AG09309 (cell line): Measurements from ENCODE around the gene GPHN.

ENCODE experiments used
- DNase-seq: peaks from one replicate; pipeline ENCODE4 v3.0.0-alpha.2; 2010; ENCODE audit warnings: low read depth
- H3K4me3 ChIP-seq: 2 replicates; pipeline ENCODE4 v1.5.1; 2011; ENCODE audit warnings: mild to moderate bottlenecking, low read depth, low read length, moderate library complexity; ENCODE audit not compliant: control insufficient read depth
- CTCF ChIP-seq: IDR thresholded peaks from 2 replicates; pipeline ENCODE4 v1.5.1; 2011; ENCODE audit warnings: mild to moderate bottlenecking, low read depth, low read length, inconsistent platforms; ENCODE audit not compliant: insufficient read depth, control insufficient read depth; ENCODE audit errors: missing control alignments

Gene GPHN

GRCh38 chr14:67004521-67004920 is 496.6 kb downstream of the GPHN start:
- no peak for DNase-seq
- TF ChIP-seq CTCF = no peak
- no peak overlapping the region for H3K4me3 ChIP-seq

DNA sequence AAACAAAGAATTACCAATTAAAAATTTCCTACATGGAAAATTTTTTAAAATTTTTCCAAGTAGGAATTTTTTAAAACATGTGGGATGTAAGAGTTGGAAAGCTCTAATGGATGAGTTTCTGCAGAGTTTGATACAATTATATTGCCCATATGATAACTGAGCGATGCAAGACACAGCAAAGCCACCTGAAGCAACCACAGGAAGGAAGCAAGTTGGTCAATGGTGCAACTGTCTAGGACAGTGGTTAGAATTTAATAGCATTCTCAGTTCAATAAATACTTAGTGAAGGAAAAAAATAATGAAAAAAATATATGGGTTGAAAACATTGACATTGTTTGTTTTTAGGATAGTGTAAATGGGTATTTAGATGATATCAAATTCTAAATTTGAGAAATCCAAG is 502.7 kb downstream of the GPHN start:
- DNase-seq = no peak
- TF ChIP-seq CTCF = no peak
- no peak overlapping the region for H3K4me3 ChIP-seq

DNA sequence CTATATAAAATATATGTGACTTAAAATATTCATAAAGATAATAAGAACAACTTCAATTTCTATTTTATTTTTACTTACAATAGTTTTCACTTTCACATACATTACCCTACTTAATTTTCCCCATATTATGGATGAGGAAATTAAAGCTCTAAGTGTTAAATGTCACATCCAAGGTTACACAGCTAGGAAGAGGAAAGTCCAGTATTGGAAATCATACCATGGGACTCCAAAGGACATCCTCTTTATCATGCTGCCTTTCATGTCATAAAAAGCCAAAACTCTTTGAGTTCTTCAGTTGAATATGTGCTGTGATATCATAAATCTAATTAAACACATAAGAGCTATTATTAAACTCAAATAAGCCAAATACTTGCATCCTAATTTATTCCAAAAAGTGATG is 508.9 kb downstream of the GPHN start:
- TF ChIP-seq CTCF = no peak
- H3K4me3 ChIP-seq = no peak overlapping the region
- no peak for DNase-seq

DNA sequence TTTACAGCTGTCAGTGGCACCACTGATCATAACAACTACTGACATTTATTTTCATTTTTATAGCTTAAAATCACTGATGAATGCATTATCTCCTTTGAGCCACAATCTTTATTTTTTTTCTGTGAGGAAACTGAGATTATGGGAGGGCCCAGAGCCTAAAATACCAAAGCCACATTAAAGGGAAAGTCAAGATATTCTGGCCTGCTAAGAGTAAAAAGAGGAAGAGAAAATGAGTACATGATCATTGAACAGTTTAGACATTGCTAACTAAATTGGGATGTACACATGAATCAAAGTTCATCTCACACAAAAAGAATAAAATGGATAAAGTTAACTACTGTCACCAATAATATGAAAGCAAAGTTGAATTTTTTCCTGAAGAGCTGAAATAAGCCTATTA is 510.8 kb downstream of the GPHN start:
- no peak overlapping the region for H3K4me3 ChIP-seq
- no peak for DNase-seq
- TF ChIP-seq CTCF = no peak

DNA sequence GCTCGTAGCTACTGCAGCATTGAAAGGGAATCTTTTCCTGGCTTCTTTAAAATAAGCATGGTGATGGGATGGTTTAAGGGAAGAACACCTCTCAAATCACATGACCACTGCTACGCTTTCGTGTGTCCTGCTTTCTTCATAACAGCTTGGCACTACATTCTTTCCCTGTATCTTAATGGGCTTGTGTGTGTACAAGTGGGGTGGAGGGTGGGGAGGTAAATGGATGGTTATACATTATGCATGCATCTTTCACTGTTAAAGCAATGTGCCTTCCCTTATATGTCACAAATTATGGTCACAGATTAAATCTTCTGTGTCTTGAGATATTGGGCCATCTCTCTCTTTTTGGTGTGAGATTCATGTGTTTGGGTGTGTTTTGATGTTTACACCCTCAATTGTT is 511.8 kb downstream of the GPHN start:
- no peak for TF ChIP-seq CTCF
- DNase-seq = no peak
- H3K4me3 ChIP-seq = no peak overlapping the region

DNA sequence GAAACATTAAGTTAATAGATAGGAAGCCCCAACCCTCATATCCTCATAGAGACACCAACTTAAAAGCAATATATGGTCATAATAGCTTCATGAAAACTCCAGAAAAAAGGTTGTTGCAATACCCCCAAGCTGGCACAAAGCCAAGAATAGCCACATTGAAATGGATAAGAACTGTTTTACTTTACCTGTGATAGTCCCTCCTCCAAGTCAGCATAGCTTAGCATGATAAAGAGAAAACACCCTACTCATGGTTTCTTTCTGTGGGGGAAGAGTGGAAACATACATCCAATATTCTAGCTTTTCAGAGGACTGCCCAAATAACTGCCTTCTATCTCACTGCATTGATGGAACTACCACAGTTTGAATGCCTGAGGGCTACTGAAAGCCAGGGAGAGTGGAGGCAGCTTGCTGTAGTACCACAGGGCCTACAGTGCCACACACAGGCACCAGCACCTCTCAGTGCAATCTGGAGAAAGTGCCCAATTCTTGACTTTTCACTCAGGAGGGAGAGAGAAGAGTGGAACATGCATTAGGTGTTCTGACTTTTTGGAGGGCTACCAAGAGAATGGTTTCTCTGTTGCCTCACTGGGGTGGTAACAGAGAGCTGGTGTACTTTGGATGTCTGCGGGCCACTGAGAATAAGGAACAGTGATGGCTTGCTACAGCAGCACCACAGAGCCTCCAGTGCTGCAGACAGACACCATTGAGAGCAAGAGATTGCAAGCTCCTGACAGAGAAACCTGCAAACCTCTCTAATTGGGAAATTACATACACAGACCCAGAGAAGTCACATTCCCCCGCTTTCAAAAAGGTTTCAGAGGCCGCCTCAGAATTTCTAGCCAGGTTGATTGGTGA is 524.2 kb downstream of the GPHN start:
- no peak overlapping the region for H3K4me3 ChIP-seq
- TF ChIP-seq CTCF = no peak
- DNase-seq = no peak
